Fibroblast of the aortic adventitia (primary cell): ENCODE results near the gene SPHK1. TPM values are rescaled to one million over a fixed set of nuclear protein-coding genes. Genes with fewer than 3 reads are reported as not detected.

Source experiments
- DNase-seq: peaks from one replicate; pipeline ENCODE4 v3.0.0-alpha.2; 2010; ENCODE audit warnings: low read depth
- H3K4me3 ChIP-seq: 2 replicates; pipeline ENCODE4 v1.5.1; 2011; ENCODE audit warnings: low read depth, mild to moderate bottlenecking, control low read depth, low read length, moderate library complexity
- total RNA-seq: library from RNA; depleted of rRNA; stranded (reverse); fragments of >200 nt; gene quantifications from 2 replicates; pipeline ENCODE4 v1.2.3, GENCODE V29; 2012; ENCODE audit warnings: low replicate concordance
- TF ChIP-seq, protein P1 (sequence below): IDR thresholded peaks from 2 replicates; pipeline ENCODE4 v1.5.1; 2011; ENCODE audit warnings: mild to moderate bottlenecking, low read length, control low read depth, inconsistent platforms; ENCODE audit not compliant: insufficient read depth

The SPHK1 gene
- total RNA-seq, 1 donor = 31.7 TPM

DNA sequence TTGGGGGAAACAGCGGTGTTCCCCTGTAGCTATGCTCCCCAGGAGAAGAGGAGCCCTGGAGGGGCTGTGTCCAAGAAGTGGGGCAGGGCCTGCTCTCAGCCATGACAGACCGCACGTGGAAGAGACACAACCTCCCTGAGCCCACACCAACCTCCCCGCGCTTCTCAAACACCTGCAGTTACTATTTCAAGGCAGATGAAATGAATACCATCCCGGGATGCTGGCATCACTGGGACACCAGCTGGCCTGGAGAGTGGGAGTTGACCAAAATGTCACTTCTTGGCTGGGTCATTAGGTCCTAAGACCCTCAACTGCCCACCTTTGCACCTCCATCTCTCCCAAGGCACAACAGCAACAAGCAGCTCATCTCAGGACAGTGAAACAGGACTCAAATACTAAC, 32.0 kb downstream of the SPHK1 start:
- no peak overlapping the region for H3K4me3 ChIP-seq
- TF ChIP-seq, protein P1, sequence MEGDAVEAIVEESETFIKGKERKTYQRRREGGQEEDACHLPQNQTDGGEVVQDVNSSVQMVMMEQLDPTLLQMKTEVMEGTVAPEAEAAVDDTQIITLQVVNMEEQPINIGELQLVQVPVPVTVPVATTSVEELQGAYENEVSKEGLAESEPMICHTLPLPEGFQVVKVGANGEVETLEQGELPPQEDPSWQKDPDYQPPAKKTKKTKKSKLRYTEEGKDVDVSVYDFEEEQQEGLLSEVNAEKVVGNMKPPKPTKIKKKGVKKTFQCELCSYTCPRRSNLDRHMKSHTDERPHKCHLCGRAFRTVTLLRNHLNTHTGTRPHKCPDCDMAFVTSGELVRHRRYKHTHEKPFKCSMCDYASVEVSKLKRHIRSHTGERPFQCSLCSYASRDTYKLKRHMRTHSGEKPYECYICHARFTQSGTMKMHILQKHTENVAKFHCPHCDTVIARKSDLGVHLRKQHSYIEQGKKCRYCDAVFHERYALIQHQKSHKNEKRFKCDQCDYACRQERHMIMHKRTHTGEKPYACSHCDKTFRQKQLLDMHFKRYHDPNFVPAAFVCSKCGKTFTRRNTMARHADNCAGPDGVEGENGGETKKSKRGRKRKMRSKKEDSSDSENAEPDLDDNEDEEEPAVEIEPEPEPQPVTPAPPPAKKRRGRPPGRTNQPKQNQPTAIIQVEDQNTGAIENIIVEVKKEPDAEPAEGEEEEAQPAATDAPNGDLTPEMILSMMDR = no peak
- DNase-seq = no peak

DNA sequence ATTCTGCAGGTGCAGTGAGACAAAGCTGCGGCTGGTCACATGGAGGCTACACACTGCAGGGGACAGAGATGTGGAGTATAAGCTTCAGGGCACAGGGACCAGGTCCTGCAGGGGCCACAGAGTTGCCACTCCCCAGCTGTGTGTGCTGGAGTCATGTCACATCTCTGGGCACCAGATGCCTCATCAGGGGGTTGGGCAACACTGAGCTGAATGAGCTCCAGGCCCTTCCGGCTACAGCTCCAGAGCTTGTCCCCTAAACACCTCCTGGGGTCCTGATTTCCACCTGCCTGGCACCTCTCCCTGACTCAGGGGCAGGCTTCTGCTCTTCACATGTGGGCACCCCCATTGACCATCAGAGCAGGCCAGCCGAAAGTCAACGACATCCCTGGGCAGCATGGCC, 32.5 kb downstream of the SPHK1 start:
- no peak overlapping the region for H3K4me3 ChIP-seq
- TF ChIP-seq, protein P1 = no peak
- DNase-seq = no peak

DNA sequence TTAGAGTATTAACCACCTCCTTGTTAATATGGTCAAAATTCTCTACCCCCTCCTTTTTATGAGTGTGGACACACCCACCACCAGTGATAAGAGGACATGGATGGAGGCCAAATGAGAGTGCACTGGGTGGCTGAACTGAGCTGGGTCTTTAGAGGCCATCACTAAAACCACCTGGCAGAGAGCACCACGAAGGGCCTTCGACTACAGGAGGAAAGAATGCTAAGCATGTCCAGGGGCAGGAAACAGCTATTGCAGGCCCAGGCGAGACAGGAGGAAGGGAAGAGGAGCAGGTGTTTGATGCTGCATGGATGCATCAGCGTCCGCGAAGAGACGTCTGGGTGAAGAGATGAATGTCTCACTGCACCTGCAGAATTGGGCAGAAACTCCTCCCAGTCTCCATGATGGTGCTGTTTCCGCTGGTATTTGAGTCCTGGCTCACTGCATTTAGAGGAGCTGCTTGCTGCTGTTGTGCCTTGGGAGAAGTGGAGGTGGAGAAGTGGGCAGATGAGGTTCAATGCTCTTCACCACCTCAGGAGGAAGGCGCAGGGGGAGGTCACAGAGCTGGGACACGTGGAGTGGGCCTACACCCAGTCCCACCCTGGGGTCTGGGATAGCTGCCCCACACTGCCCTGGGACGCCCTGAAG, 33.2 kb downstream of the SPHK1 start:
- TF ChIP-seq, protein P1 = no peak
- H3K4me3 ChIP-seq = no peak overlapping the region
- DNase-seq = peak; percentile 22

DNA sequence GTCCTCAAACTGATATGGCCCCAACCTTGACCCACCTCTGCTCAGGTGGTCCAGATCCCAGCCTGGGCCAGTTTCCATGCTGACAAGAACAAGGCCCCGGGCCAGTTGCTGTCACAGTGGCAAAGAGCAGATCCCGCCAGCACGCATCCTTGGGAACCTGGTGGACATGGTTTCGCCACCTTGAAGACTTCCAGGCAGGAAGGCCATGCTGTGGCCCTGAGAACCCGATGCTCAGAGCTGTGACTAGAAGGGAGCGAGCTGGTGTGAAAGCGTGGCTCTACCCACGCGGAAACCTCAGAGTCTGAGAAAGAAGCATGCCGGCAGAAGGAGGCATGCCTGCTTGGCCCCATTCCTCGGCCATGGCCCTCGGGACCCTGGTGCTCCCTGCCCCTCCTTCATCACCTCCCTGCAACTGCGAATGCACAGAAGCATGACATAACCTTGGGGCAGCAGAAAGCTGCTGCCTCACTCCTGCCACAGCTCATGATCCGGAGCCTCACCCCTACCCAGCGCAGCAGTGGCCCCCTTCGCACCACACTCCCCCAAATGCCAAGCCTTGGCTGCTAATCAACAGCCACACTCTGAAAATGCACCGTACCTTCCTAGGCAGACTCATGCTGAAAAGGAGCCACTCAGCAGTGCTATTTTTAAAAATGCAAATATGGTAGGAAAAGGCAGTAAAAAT, 35.3 kb downstream of the SPHK1 start:
- DNase-seq = no peak
- TF ChIP-seq, protein P1 = no peak
- H3K4me3 ChIP-seq = no peak overlapping the region

DNA sequence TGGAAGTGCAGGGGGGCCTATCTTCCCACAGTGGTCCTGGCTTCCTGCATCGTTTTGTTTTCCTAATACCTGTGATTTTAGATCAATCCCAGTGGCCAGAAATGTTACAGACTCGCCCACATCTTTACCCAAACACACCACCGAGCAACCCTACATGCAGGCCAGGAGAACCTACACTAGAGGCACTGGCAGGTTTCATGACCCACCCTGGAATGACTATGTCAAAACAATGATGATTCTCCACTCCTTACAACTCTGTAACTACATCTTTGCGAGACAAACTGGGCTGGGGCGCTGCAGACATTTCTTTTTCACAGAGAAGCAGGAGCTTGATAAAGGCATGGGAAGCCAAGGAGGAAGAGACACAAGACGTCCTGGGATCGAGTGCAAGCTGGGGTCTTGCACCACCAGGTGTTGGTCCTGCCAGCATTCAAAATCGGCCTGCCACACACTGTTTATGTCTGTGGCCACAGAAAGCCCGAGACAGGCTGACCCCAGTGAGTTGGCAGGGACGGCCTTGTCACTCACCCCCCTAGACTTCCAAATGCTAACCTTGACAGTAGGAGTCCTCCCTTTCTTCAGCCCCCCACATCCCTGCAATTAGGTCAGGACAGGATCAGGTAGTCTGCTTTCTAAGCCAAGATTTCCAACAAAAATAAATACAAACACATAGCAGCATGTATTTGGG, 36.1 kb downstream of the SPHK1 start:
- H3K4me3 ChIP-seq = no peak overlapping the region
- no peak for DNase-seq
- TF ChIP-seq, protein P1 = no peak

DNA sequence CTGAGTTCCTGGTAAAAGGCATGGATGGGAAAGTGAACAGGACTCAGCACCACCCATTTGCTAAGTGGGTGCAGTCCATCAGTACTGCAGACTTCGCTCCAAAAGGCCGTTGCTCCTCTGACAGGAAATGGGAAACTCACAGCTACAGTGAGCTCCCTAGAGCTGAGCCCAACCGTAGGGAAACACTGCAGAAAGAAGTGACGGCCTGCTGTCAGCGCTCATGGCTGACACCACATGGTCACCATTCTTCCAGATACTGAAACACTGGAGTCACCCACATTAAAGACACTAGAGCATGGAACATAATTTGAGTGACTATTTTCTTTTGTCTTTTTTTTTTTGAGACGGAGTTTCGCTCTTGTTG, 36.6 kb downstream of the SPHK1 start:
- TF ChIP-seq, protein P1 = no peak
- peak; percentile 10 for DNase-seq
- H3K4me3 ChIP-seq = no peak overlapping the region
